GM15510 (cell line): ENCODE measurements around the gene CYP26B1.

Experiments
- POLR2A ChIP-seq: IDR thresholded peaks from 3 replicates; pipeline ENCODE4 v1.6.1; 2011; ENCODE audit warnings: borderline replicate concordance; ENCODE audit not compliant: insufficient read length; ENCODE audit errors: extremely low read depth

Gene CYP26B1

GRCh38 chr2:72117029-72117428 lies 30.6 kb downstream of the CYP26B1 start:
- TF ChIP-seq POLR2A: no peak

GRCh38 chr2:72116081-72116533 lies 31.6 kb downstream of the CYP26B1 start:
- no peak for TF ChIP-seq POLR2A

GRCh38 chr2:72115110-72116080 lies 32.3 kb downstream of the CYP26B1 start:
- no peak for TF ChIP-seq POLR2A

DNA sequence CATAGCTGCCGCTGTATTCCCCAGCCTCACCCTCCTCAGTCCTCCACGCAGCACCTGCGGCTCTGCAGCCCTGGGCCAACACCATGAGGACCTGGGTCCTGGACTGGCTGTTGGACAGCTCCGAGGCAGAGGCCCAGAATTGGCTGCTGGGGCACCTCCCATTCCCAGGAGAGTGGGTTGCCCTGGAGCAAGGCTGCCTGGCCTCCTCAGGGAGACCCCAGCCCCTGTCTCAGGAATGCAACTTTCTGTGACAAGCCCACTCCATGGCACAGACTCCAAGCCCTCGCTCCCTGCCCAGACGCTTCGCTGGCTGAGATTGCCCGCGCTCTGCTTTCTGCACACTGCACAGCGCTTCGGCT lies 33.0 kb downstream of the CYP26B1 start:
- TF ChIP-seq POLR2A: no peak

DNA sequence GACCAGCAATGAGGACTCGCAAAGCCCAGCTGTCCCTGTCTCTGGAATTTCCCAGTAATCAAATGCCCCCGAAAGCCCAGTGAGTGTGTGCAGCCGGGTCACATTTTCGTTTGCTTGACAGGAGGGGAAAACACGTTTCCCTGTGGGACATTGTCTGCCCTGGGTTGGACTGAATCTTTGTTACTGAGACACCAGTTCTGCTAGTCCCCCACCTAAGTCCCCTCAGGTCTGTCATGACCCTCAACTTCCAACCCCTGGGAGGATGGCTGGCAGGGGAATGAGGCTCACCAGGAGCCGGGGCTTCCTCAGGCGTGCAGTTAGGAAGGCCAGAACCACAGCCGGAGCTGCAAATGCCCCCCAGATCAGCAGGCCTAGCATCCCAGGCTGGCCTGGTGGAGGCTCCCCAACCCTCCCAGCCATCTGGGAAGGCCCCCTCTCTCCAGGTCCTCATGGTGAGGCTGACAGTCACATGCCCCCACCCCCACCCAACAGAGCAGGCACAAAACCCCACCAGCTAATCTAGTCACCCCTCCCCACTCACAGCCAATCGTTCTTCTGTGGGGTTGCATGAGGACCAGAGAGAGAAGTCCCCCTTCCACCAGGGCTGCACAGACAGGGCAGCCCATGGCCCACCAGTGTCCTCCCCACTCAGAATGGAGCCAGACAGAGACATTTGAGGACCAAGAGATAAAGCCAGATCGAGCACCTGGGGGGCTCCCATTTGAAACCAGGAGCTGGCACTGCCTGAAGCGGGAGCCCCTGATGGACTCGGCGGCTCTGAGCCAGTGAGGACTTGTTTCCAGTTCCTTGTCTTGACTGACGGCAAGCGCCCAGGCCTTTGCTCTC lies 33.6 kb downstream of the CYP26B1 start:
- TF ChIP-seq POLR2A: no peak

- no peak for TF ChIP-seq POLR2A
Observed at GRCh38 chr2:72112981-72113846, 34.4 kb downstream of the CYP26B1 start.

DNA sequence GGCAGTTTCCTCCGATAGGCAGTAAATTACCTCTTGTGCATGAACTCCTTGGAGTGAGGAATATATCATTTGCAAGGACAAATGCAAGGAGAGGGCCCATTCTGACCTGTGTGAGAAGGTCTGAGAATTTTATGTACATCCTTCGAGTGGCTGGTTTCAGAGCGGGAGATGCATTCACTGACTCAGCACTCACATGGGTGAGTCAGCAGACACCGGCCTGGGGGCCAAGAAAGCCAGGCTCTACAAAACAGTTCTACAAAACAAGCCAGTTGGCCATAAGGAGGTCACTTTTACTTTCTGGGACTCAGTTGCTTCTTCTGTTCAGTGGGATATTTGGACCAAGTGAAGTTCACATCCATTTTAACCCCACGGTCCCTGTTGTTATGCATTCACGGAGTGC lies 35.3 kb downstream of the CYP26B1 start:
- TF ChIP-seq POLR2A: no peak

DNA sequence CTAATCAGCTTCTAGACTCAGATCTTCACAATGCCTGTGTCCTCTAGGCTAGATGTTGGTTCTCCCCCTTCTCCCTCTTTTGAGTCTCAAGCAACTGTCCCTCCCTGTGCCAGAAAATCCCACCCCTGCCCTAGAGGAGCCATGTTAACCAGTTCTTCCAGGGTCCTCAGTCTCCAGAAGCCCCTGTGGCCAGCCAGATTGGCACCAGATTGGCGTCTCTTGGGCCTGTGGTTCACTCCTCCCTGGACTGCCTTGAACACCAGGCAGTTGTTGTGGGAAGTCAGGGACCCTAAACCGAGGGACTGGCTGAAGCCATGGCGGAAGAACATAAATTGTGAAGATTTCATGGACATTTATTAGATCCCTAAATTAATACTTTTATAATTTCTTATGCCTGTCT lies 36.6 kb downstream of the CYP26B1 start:
- no peak for TF ChIP-seq POLR2A

DNA sequence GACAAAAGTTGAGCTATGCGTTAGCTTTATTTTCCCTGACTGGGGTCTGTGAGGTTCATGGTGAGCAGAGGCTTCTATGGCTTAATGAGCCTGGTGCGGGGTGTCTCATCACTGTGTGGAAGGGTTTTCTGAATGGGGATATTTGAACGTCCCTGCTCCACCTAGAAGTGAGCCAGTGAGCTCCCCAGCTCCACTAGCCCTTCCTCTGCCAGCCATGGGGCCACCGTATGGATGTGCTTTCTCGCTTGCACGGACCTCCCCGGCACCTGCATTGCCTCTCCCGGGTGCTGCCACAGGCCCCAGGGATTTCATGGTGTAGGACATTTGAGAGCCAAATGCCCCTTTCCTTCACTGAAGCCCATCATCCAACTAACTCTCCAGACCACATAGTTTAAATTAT lies 37.8 kb downstream of the CYP26B1 start:
- TF ChIP-seq POLR2A: no peak

- no peak for TF ChIP-seq POLR2A
Observed at GRCh38 chr2:72109291-72109690, 38.4 kb downstream of the CYP26B1 start.

GRCh38 chr2:72108121-72108520 lies 39.5 kb downstream of the CYP26B1 start:
- TF ChIP-seq POLR2A: no peak

- no peak for TF ChIP-seq POLR2A
Observed at GRCh38 chr2:72106978-72107377, 40.7 kb downstream of the CYP26B1 start.

DNA sequence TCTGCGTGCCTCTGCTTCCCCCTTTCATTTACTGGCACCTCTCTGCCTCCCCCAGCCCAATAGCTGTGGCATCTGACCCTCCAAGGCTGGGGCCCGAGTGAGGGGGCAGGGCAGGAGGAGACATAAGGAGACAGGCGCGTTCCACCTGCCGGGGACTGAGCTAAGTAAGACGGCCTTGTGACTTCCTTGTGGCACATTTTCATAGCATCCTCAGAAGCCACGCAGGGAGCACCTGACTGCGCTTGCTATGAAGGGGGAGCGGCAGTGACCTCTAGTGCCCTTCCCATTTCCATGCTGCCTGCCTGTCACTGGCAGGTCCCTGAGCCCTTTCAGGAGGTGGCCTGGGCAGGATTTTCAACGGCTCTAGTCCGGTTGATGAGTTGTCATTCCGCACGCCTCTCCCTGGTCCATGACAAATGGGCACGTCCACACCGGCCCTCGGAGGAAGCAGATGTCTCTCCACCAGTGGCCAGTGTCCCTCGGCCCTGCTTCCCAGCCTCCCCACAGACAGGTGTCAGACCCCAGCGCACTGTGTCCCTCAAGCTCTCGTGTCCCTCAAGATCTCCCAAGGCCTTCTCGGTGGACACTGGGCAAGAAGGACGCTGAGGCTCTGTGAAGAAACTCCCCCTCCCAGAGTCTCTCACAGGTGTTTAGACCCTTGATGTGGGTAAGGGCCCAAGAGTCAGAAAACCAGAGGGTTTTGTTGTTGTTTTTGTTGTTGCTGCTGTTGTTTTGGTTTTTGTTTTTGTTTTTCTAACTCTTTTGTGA lies 42.7 kb downstream of the CYP26B1 start:
- no peak for TF ChIP-seq POLR2A

DNA sequence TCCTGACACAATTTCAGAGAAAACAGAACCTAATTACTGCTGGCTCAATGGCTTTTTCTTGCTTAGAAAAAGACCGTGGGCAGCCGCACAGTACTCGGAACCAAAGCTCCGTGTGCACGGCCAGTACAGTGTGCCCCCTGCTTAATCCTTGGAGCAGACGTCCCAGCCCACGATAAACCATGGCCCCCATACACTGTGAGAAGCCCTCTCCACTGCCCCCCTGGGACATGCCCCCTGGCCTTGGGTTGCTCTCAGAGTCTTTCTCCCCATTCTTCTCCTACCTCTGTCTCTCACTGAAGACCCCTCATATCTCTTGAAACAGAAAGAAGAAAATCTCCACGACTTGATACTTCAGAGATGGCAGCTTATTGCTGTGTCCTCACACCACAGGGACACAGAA lies 44.0 kb downstream of the CYP26B1 start:
- TF ChIP-seq POLR2A: no peak
